ENCODE results near the gene SCAPER. TPM values are rescaled to one million over a fixed set of nuclear protein-coding genes. Genes with fewer than 3 reads are reported as not detected.

Gene SCAPER
- total and polyA plus RNA-seq, 10 of the 15 experiments (the other 5 are each of a cell fraction or from before 2014, with no cell fraction given), result 1.0 to 7.7 (median 3.9) TPM

DNA sequence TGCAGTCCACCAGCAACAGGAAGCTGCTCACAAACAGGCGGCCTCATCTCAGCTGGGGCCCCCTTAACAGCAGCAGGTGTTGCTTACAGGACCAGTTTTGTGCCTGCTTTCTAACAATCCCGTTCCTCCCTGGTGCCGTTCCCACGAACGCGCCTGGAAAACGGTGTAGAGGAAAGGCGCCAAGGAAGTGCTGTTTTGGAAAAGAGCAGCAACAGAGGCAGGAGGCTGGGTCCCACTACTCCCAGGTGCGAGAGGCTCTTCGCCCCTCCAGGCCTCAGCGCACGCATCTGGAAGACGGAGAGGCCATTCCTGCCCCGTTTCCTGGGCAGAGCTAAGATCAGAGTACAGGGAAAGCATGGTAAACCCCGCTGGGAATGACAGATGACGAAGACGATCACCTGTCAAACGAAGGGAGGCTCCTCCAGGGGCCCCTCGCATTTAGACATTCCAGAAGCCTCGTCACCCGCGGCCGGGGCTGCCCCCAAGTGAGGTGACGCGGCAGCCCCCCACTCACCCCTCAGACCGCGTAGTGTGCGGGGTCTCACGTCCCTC lies 603 bp downstream of the SCAPER start:
- ChIA-PET SMC1A (ENCODE audit: uncharacterized antibody, unreplicated experiment) (interaction anchor here (0.8 to 2.0 kb wide), 6 partner anchors 30 to 281 kb away, joined by 3 to 8 read pairs (median 4); no protein-coding TSS in a partner anchor), CTCF (interaction anchor here (0.7 to 2.9 kb wide), 10 partner anchors 9 to 639 kb away, joined by 3 to 17 read pairs (median 4); partner anchors contain the start of gene RCN2), POLR2A (interaction anchor here (0.9 kb wide), 1 partner anchor 1536 kb away, joined by 3 read pairs; the partner anchor contains the start of gene MAN2C1), RAD21 (ENCODE audit: unreplicated experiment) (interaction anchor here (0.7 to 1.2 kb wide), 6 partner anchors 26 to 213 kb away, joined by 3 read pairs; no protein-coding TSS in a partner anchor)
- H3K9me3 ChIP-seq (replicated peaks; ENCODE audit: control insufficient read depth, insufficient read depth, low read length), result no peaks in the 10 kb centered on the region
- H3K4me1 ChIP-seq (ENCODE audit: control insufficient read depth, insufficient read depth, low read length), result peaks cover 13% of the 10 kb centered on the region
- H2AFZ ChIP-seq (ENCODE audit: control insufficient read depth, low read depth, low read length), result peak overlapping the region; percentile 93
- H3K9ac ChIP-seq (ENCODE audit: control insufficient read depth, insufficient read depth, low read length), result peak overlapping the region; percentile 71
- FAIRE-seq, result no peak
- no TSS peak for BruUV-seq (replicated peaks)
- TF ChIP-seq IKZF1 (conservative IDR thresholded peaks at IDR 0.05) (peak; percentile 30; the same call in 1 of the 2 replicates), HCFC1 (IDR thresholded peaks at IDR 0.05; ENCODE audit: low read length) (no peak), PBX3 (IDR thresholded peaks at IDR 0.05; ENCODE audit: insufficient replicate concordance, low read depth, low read length) (peak; percentile 1)
- 4% methylated on average over 29 of the region's 29 CpGs for WGBS (ENCODE audit: insufficient coverage, insufficient replicate concordance, low lambda C conversion rate, missing lambda C conversion rate)
- H3K36me3 ChIP-seq (ENCODE audit: control insufficient read depth in 2 of 2, insufficient read depth in 2 of 2, low read length in 1 of 2), result no peaks in the 10 kb centered on the region
- H3K79me2 ChIP-seq (ENCODE audit: control insufficient read depth, insufficient read depth, low read length), result peaks cover 3% of the 10 kb centered on the region
- no peak for DNase-seq (ENCODE audit: low read depth, low spot score)
- no peaks in the 10 kb centered on the region for H3K27me3 ChIP-seq (replicated peaks in 1 of 2; ENCODE audit: control insufficient read depth in 2 of 2, insufficient read depth in 2 of 2, low read length in 1 of 2)
- ATAC-seq, result peak; percentile 32
- H3K4me3 ChIP-seq, result peak overlapping the region; percentile 78
- peak overlapping the region; percentile 88 for H3K4me2 ChIP-seq (ENCODE audit: control insufficient read depth, insufficient read depth)
- peak overlapping the region; percentile 41 for H3K27ac ChIP-seq (ENCODE audit: control insufficient read depth, insufficient read depth)
- in situ Hi-C loops (cut with MboI) (no loop called here), intact Hi-C loops (cut with micrococcal nuclease; ENCODE audit: unreplicated experiment) (no loop called here)
- H4K20me1 ChIP-seq (ENCODE audit: control insufficient read depth, insufficient read depth), result no peaks in the 10 kb centered on the region

DNA sequence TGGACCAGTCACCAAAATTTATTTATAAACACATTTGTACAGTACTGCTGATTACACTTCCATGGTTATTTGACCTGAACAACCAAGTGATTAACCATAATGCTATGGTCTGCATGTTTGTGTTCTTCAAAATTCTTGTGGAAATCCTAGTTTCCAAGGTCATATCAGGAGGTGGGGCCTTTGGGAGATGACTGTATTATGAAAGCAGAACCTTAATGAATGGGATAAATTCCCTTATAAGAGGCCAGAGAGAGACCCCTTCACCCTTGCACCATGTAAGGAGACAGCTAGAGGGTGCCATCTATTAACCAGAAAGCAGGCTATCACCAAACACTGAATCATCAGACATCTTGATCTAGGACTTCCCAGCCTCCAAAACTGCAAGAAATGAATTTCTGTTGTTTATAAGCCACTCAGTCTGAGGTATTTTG lies 1.9 kb downstream of the SCAPER start:
- ChIA-PET CTCF (interaction anchor here (1.0 to 2.9 kb wide), 10 partner anchors 8 to 215 kb away, joined by 3 to 17 read pairs (median 4); partner anchors contain the start of gene RCN2), SMC1A (ENCODE audit: uncharacterized antibody, unreplicated experiment) (interaction anchor here (0.8 to 2.0 kb wide), 6 partner anchors 26 to 284 kb away, joined by 3 to 5 read pairs (median 3); no protein-coding TSS in a partner anchor), POLR2A (no interaction called here), RAD21 (ENCODE audit: unreplicated experiment) (no interaction called here)
- BruUV-seq (replicated peaks), result TSS peak; percentile 64
- H3K4me1 ChIP-seq (ENCODE audit: control insufficient read depth, insufficient read depth, low read length), result peaks cover 13% of the 10 kb centered on the region
- H4K20me1 ChIP-seq (ENCODE audit: control insufficient read depth, insufficient read depth), result no peaks in the 10 kb centered on the region
- FAIRE-seq (no peak), DNase-seq (ENCODE audit: low read depth, low spot score) (peak; percentile 15), ATAC-seq (peak; percentile 63)
- in situ Hi-C loops (cut with MboI), result no loop called here
- no peaks in the 10 kb centered on the region for H3K9me3 ChIP-seq (replicated peaks; ENCODE audit: control insufficient read depth, insufficient read depth, low read length)
- intact Hi-C loops (cut with micrococcal nuclease; ENCODE audit: unreplicated experiment), result no loop called here
- peaks cover 3% of the 10 kb centered on the region for H3K79me2 ChIP-seq (ENCODE audit: control insufficient read depth, insufficient read depth, low read length)
- H3K9ac ChIP-seq (ENCODE audit: control insufficient read depth, insufficient read depth, low read length), result no peak overlapping the region
- no peak overlapping the region for H2AFZ ChIP-seq (ENCODE audit: control insufficient read depth, low read depth, low read length)
- H3K36me3 ChIP-seq (ENCODE audit: control insufficient read depth in 2 of 2, insufficient read depth in 2 of 2, low read length in 1 of 2), result no peaks in the 10 kb centered on the region
- peak overlapping the region; percentile 31; the same call in 1 of the 2 replicates for H3K4me2 ChIP-seq (ENCODE audit: control insufficient read depth, insufficient read depth)
- no peak overlapping the region for H3K27ac ChIP-seq (ENCODE audit: control insufficient read depth, insufficient read depth)
- H3K27me3 ChIP-seq (replicated peaks in 1 of 2; ENCODE audit: control insufficient read depth in 2 of 2, insufficient read depth in 2 of 2, low read length in 1 of 2), result no peaks in the 10 kb centered on the region
- H3K4me3 ChIP-seq, result peak overlapping the region; percentile 23
- TF ChIP-seq CBX3 (IDR thresholded peaks at IDR 0.05; ENCODE audit: borderline replicate concordance, low read depth) (no peak), TCF12 (IDR thresholded peaks at IDR 0.05; ENCODE audit: low read depth, low read length) (no peak), MTA2 (IDR thresholded peaks at IDR 0.05; ENCODE audit: low read depth) (no peak), WRNIP1 (IDR thresholded peaks at IDR 0.05; ENCODE audit: borderline replicate concordance, low read depth, low read length) (no peak), ZZZ3 (IDR thresholded peaks at IDR 0.05; ENCODE audit: control insufficient read depth, insufficient read length, low read depth) (no peak), EZH2 (IDR thresholded peaks at IDR 0.05; ENCODE audit: borderline replicate concordance, control insufficient read depth, low read depth, low read length) (no peak), RUNX3 (IDR thresholded peaks at IDR 0.05; ENCODE audit: low read length) (peak; percentile 36; the same call in 1 of the 2 replicates), BCLAF1 (IDR thresholded peaks at IDR 0.05) (no peak)

All from GM12878 (cell line).